GM18951 (cell line): ENCODE data around the gene AK6.
"Not testable (repeated sequence)": the region's sequence is repeated elsewhere in the genome, so short reads cannot be mapped to it uniquely, and the experiment has no call there.

Experiments
- POLR2A ChIP-seq: IDR thresholded peaks from 4 replicates; pipeline ENCODE4 v1.6.1; 2011; ENCODE audit warnings: mild to moderate bottlenecking; ENCODE audit not compliant: insufficient read length, insufficient read depth; ENCODE audit errors: extremely low read depth
- in situ Hi-C: fragments of 300-500 bp; cut with MboI; formaldehyde crosslinking; loops from one replicate; pipeline ENCODE4 v1.12.0; 2022; ENCODE audit warnings: low sequenced_read_pairs, mixed read lengths, inconsistent platforms; ENCODE audit not compliant: unreplicated experiment

The AK6 gene

DNA sequence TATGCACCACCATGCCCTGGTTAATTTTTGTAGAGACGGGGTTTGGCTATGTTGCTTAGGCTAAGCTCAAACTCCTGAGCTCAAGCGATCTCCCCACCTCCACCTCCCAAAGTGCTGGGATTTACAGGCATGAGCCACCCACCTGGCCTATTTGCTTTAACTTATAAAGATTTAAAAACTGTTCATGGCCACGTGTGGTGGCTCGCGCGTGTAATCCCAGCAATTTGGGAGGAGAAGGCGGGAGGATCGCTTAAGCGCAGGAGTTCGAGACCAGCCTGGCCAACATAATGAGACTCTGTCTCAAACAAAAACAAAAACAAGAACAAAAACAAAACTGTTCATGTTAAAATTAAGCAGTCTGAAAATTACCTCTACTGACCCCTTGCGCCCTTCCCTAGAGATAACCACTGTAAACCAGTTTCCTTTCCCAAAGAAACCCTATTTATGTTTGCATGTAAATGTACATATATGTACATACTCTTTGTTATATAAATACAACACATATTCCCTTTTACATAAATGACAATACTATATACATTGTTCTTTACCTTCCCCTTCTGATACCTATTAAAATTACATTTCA is 1.5 kb downstream of the AK6 start:
- no peak for TF ChIP-seq POLR2A
- in situ Hi-C loops, result no loop called here

DNA sequence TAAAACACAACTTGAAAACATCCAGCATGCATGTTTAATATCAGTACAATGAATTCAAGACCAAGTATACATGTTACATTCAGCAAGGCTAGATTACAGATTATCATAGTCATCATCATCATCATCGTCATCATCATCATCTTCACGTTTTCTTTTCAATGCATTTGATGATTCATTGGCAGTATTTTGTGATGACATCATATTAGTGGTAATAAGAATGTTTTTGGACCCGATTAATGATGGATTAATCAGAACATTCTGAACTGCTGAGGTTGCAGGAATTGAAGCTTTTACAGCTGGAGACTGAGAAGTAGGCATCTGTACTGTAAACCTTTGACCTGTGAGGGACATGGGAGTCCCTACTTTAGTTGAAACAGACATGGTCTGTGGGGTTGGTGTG is 4.5 kb downstream of the AK6 start:
- in situ Hi-C loops, result no loop called here

DNA sequence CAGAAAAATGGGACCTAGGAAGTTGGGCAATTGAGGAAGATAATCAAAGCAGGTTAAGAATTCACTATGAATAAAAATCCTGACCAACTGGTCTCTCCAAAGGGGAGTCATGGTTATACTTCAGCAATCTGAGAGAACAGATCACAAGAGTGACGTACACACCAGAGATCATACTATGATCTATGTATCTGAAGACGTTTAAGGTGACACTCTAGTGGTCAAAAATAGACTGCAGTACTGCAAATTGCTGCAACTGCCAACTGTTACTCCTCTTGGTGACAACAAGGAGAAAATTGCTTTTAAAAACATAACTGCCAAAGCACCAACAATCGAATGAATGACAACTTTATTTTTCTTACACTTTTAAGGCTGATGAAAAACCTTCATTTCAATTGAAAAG is 4.9 kb downstream of the AK6 start:
- no peak for TF ChIP-seq POLR2A
- in situ Hi-C loops, result no loop called here

More for the DNA sequence above, 4.5 kb downstream of the AK6 start:
- no peak for TF ChIP-seq POLR2A

DNA sequence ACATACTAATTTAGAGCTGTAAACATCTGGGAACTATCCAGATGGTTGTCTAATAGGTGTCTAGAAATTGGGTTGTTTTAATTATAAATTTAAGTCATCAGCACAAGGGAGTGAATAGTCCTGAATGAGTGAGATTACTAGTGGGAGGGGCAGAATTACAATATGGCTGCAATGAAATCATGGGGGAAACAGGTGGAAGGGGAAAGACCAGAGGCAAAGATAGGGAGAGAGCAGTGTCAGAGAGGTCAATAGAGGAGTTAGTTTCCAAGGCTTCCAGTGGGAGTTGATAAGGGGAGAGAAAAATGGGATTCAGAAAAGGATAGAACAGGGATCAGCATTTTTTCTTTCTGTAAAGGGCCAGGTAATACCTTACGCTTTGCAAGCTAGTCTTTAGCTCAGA is 8.9 kb downstream of the AK6 start:
- no peak for TF ChIP-seq POLR2A
- in situ Hi-C loops, result no loop called here

DNA sequence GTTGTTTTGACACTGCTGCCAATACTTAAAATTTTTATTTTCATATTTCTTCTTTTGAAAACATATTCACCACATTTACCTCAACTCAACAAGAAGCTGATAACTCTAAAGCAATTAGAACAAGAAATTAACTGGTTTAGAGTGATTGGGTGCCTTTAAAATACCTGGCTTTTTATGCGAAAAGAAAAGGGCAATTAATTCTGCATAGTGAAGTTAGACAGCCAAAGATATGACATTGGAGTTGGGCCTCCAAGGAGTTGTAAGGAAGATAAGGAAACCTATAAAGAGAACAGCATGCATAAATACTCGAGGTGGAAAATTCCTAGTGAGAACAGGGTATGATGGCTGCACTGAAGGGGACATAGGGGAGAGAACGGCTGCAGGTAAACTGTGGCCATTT is 9.6 kb downstream of the AK6 start:
- in situ Hi-C loops, result no loop called here
- TF ChIP-seq POLR2A, result no peak

DNA sequence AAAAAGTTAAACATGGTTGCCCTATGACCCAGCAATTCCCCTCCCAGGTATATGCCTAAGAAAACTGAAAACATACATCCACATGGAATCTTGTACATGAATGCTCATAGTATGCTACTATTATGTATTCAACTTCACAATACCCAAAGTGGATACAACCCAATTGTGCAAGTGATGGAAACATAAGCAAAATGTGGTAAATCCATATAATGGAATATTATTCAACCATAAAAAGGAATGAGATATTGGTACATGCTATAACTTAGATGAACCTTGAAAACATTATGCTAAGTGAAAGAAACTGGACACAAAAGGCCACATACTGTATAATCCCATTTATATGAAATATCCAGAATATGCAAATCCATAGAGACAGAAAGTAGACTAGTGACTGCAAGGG is 18.7 kb downstream of the AK6 start:
- no peak for TF ChIP-seq POLR2A
- in situ Hi-C loops, result no loop called here

DNA sequence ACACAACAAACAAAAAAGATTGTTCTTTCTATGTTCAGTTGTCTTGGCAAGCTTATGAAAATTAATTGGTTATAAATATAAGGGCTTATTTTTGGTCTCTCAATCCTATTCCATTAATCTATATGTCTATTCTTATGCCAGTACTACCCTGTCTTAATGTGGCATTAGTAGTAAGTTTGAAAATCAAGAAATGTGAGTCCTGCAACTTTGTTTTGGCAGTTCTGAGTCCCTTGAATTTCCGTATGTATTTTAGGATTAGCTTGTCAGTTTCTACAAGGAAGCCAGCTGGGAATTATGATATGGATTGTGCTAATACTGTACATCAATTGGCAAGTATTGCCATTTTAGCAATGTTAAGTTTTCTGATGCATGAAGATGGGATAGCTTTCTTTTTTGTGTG is 26.2 kb downstream of the AK6 start:
- in situ Hi-C loops, result no loop called here

DNA sequence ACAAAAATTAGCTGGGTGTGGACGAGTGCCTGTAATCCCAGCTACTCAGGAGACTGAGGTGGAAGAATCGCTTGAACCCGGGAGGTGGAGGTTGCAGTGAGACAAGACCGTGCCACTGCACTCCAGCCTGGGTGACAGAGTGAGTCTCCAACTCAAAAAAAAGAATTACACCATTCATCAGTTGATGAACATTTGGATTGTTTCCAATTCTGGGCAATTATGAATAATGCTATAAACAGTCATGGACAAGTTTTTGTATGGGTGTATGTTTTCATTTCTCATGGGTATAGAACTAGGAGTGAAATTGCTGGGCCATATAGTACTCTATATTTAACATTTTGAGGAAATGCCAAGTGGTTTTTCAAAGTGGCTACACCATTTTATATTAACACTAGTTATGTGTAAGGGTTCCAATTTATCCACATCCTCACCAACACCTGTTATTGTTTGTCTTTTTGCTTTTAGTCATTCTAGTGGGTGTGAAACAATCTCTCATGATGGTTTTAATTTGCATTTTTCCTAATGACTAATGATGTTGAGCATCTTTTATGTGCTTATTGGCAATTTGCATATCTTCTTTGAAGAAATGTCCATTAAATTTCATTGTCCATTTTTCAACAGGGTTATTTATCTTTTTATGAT is 27.7 kb downstream of the AK6 start:
- in situ Hi-C loops, result no loop called here
- TF ChIP-seq POLR2A, result no peak

More for the DNA sequence above, 26.2 kb downstream of the AK6 start:
- no peak for TF ChIP-seq POLR2A

DNA sequence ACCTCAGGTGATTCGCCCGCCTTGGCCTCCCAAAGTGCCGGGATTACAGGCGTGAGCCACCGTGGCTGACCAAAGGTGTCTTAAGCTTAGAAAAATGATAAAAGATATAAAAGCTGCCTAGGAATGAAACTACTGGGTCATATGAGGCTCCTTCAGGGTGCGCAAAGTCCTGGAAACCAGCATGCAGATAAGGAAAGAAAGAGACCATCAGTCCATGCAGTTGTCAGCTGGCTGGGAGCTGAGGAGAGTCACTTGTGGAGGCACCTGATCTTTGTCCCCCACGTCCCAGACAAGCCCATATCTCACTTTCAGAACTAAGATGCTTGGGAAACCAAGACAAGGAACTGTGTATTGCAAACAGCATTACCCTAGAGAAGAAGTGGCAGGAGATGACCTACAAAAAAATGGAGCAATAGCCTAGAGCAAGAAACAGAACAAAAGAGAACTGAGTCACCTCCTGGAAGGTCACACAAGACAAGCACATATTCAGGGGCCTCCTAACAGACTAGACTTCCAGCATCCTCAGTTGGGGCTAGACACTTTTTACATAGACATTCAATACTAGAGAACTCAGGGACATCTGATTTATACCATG is 33.9 kb downstream of the AK6 start:
- no peak for TF ChIP-seq POLR2A
- in situ Hi-C loops, result no loop called here

DNA sequence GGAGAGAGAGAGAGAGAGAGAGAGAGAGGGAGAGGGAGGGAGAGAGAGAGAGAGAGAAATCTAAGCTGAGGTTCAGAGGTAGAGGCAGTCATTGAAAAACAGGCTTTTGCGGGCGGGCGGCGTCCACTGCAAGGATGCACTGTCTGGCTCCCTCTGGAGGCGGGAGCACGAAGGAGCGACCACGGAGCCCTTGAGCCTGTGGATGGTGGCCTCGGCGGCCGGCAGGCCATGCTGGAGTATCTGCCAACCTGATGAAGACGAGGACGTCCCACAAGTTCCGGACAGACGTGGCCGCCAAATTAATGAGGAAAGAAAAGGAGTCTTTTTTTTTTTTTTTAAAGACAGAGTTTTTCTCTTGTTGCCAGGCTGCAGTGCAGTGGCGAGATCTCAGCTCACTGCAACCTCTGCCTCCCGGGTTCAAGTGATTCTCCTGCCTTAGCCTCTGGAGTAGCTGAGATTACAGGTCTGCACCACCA is 34.5 kb downstream of the AK6 start:
- in situ Hi-C loops, result no loop called here
- TF ChIP-seq POLR2A, result no peak

DNA sequence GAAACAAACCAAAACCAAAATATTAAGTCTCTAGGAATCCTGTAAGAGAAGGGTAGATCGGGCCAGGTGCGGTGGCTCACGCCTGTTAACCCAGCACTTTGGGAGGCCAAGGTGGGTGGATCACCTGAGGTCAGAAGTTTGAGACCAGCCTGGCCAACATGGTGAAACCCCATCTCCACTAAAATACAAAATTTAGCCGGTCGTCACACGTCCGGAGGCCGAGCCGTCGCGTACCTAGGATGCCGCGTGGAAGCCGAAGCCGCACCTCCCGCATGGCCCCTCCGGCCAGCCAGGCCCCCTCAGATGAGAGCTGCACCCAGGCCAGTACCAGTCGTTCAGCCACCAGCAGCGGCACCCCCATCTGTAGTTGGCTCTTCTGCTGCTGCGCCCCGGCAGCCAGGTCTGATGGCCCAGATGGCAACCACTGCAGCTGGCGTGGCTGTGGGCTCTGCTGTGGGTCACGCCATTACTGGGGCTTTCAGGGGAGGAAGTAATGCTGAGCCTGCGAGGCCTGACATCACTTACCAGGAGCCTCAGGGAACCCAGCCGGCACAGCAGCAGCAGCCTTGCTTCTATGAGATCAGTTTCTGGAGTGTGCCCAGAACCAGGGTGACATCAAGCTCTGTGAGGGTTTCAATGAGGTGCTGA is 35.5 kb downstream of the AK6 start:
- in situ Hi-C loops, result not testable (repeated sequence)

DNA sequence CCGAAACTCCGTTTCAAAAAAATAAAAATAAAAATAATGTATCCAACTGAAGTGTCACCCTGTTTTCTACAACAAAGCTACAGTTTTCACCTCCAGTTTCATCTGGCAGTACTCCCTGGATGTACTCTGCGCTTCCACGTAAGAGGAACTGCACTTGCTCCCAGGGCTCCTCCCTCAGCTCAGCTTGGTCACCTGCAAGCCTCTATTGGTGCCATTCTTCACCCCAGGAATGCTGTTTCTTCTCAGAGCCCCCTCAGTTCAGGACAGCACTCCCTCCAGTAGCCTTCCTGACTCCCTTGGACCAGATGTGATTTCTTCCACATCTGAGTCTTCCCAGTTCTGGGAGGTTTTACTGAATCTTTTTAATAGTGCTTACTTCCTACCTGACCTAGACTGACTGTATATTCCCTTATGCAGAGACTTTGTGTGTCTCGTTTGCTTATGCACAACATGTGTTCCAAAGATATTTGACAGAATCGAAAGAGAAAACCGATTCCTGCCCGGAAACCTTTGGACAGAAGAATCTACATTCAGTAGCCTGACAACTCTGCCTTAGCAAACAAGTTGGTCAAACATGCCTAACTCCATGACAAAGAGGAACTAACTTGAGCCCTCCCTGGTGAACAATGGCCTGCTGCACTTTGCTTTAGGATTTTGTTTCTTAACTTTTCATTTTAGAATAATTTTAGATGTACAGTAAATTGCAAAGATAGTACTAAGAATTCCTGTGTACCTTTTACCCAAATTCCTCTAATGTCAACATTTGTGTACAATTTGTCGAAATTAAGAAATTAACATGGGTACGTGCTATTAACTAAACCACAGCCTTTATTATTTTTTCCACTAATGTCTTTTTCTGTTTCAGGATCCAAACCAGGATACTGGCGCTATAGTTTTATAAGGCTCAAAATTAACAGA is 37.5 kb downstream of the AK6 start:
- TF ChIP-seq POLR2A, result no peak
- in situ Hi-C loops, result no loop called here
